NCI-H774 (cell line): ENCODE results near the gene SYDE2.
"Not testable (repeated sequence)": the region's sequence is repeated elsewhere in the genome, so short reads cannot be mapped to it uniquely, and the experiment has no call there.

ENCODE experiments used
- DNase-seq: peaks from one replicate; lab custom pipeline; 2025; lab: John Stamatoyannopoulos, UW

SYDE2 gene

GRCh38 chr1:85174503-85174902 is 26.3 kb downstream of the SYDE2 start:
- no peak for DNase-seq

- DNase-seq, result no peak
Observed at GRCh38 chr1:85172684-85173337, 28.0 kb downstream of the SYDE2 start.

- no peak for DNase-seq
Observed at GRCh38 chr1:85171721-85172120, 29.1 kb downstream of the SYDE2 start.

- no peak for DNase-seq
Observed at GRCh38 chr1:85168884-85169283, 31.9 kb downstream of the SYDE2 start.

- no peak for DNase-seq
Observed at GRCh38 chr1:85166351-85166750, 34.5 kb downstream of the SYDE2 start.

- no peak for DNase-seq
Observed at GRCh38 chr1:85158910-85159309, 41.9 kb downstream of the SYDE2 start.

- no peak for DNase-seq
Observed at GRCh38 chr1:85157436-85157835, 43.4 kb downstream of the SYDE2 start.

GRCh38 chr1:85153149-85153891 is 47.5 kb downstream of the SYDE2 start:
- no peak for DNase-seq

- DNase-seq, result no peak
Observed at GRCh38 chr1:85151446-85151845, 49.4 kb downstream of the SYDE2 start.

- no peak for DNase-seq
Observed at GRCh38 chr1:85149805-85150204, 51.0 kb downstream of the SYDE2 start.

- DNase-seq, result no peak
Observed at GRCh38 chr1:85148524-85149250, 52.1 kb downstream of the SYDE2 start.

- DNase-seq, result no peak
Observed at GRCh38 chr1:85146972-85147359, 53.9 kb downstream of the SYDE2 start.

GRCh38 chr1:85146298-85146971 is 54.4 kb downstream of the SYDE2 start:
- DNase-seq, result not testable (repeated sequence)

- DNase-seq, result no peak
Observed at GRCh38 chr1:85144351-85144750, 56.5 kb downstream of the SYDE2 start.

GRCh38 chr1:85142753-85143152 is 58.1 kb downstream of the SYDE2 start:
- DNase-seq, result peak; percentile 58

GRCh38 chr1:85138439-85138838 is 62.4 kb downstream of the SYDE2 start:
- DNase-seq, result not testable (repeated sequence)

- DNase-seq, result peak; percentile 88
Observed at GRCh38 chr1:85137660-85138059, 63.2 kb downstream of the SYDE2 start.

- peak; percentile 89 for DNase-seq
Observed at GRCh38 chr1:85135392-85135798, 65.4 kb downstream of the SYDE2 start.

GRCh38 chr1:85134583-85135391 is 66.0 kb downstream of the SYDE2 start:
- peak; percentile 82 for DNase-seq

GRCh38 chr1:85133565-85134159 is 67.2 kb downstream of the SYDE2 start:
- DNase-seq, result peak; percentile 16

- peak; percentile 21 for DNase-seq
Observed at GRCh38 chr1:85132078-85132720, 68.6 kb downstream of the SYDE2 start.
